HepG2 (cell line): ENCODE measurements around the gene AQP7. TPM values are rescaled to one million over a fixed set of nuclear protein-coding genes. Genes with fewer than 3 reads are reported as not detected.

Experiments
- ATAC-seq: fragments of 200-7000 bp; cut with Tn5 transposase; 3 replicates; pipeline ENCODE4 v1.9.1; 2020; ENCODE audit warnings: mild to moderate bottlenecking, moderate library complexity
- BruUV-seq: library from RNA; stranded (reverse); fragments of 400-500 nt; replicated peaks from 2 replicates; lab custom pipeline; 2021; lab: Mats Ljungman, UMichigan
- CTCF ChIA-PET: fragments of 300-600 bp; formaldehyde crosslinking; extraction: SDS; loops from one replicate; lab custom pipeline; 2021; ENCODE audit warnings: low total read pairs, inconsistent platforms, low intra/inter-chr PET ratio; lab: Yijun Ruan, JAX
- POLR2A ChIA-PET: fragments of 350-600 bp; sonication (Branson Sonifier 250); formaldehyde crosslinking; loops from one replicate; lab custom pipeline; 2020; ENCODE audit warnings: antibody characterized with exemption, inconsistent platforms; lab: Yijun Ruan, JAX
- DNase-seq: peaks from one replicate; pipeline ENCODE4 v3.0.0-alpha.2; 2015; ENCODE audit warnings: low spot score
- FAIRE-seq: peaks from 3 replicates; lab custom pipeline; 2011; peaks lifted over from hg19 to GRCh38; lab: Jason Lieb, UNC
- H2AFZ ChIP-seq: one replicate; pipeline ENCODE4 v1.6.1; 2011; ENCODE audit warnings: low read length, inconsistent platforms
- H3K27ac ChIP-seq: fragments of 300-600 bp; 3 replicates; pipeline ENCODE4 v1.8.0; 2011; ENCODE audit warnings: mixed run types, mild to moderate bottlenecking, mixed read lengths, low read length, inconsistent platforms; ENCODE audit not compliant: insufficient read depth; ENCODE audit errors: extremely low read length
- H3K27me3 ChIP-seq, 2 experiments: fragments of 200-600 bp in 1 of 2; 2 replicates in 1 of 2; 3 replicates in 1 of 2; pipeline versions ENCODE4 v1.6.0 to v1.8.0; 2011; ENCODE audit warnings: low read length in 2 of 2, mild to moderate bottlenecking in 2 of 2, moderate library complexity in 2 of 2, inconsistent platforms in 1 of 2; ENCODE audit not compliant: insufficient read depth in 2 of 2, control insufficient read depth in 1 of 2
- H3K36me3 ChIP-seq, 2 experiments: fragments of 200-600 bp in 1 of 2; replicated peaks in 1 of 2; 2 replicates in 1 of 2; 3 replicates in 1 of 2; pipeline versions ENCODE4 v1.5.1 to v1.8.0; 2011; ENCODE audit warnings: low read length in 2 of 2, inconsistent platforms in 1 of 2; ENCODE audit not compliant: insufficient read depth in 2 of 2, control insufficient read depth in 1 of 2
- H3K4me1 ChIP-seq: 2 replicates; pipeline ENCODE4 v1.5.1; 2012; ENCODE audit warnings: low read length, inconsistent platforms; ENCODE audit not compliant: insufficient read depth
- H3K4me2 ChIP-seq: 2 replicates; pipeline ENCODE4 v1.6.0; 2011; ENCODE audit warnings: low read depth, low read length, inconsistent platforms
- H3K4me3 ChIP-seq, 3 experiments: fragments of 200-600 bp in 1 of 3; sonication (generic), shearing (Covaris generic) in 1 of 3; replicated peaks in 1 of 3; 2 replicates each; pipeline ENCODE4 v1.5.1; 2011 to 2016; ENCODE audit warnings: low read length in 3 of 3, inconsistent platforms in 2 of 3, low read depth in 2 of 3, mild to moderate bottlenecking in 2 of 3, control low read depth in 1 of 3, mixed read lengths in 1 of 3; ENCODE audit not compliant: insufficient read depth in 1 of 3
- H3K79me2 ChIP-seq: one replicate; pipeline ENCODE4 v1.6.1; 2011; ENCODE audit warnings: low read length, inconsistent platforms; ENCODE audit not compliant: insufficient read depth
- H3K9ac ChIP-seq: 2 replicates; pipeline ENCODE4 v1.6.0; 2011; ENCODE audit warnings: mild to moderate bottlenecking, low read depth, low read length, inconsistent platforms; ENCODE audit not compliant: insufficient read depth
- H3K9me3 ChIP-seq: 2 replicates; pipeline ENCODE4 v1.5.1; 2012; ENCODE audit warnings: mild to moderate bottlenecking, low read length
- H4K20me1 ChIP-seq: 2 replicates; pipeline ENCODE4 v1.6.0; 2011; ENCODE audit warnings: inconsistent platforms, mild to moderate bottlenecking, low read length, moderate library complexity; ENCODE audit not compliant: insufficient read depth
- EED ChIP-seq: sonication (generic); formaldehyde crosslinking; IDR thresholded peaks from 2 replicates; pipeline ENCODE4 v1.5.0; 2020; ENCODE audit warnings: mild to moderate bottlenecking, missing genetic modification reagents
- ELF1 ChIP-seq: sonication (generic); formaldehyde crosslinking; IDR thresholded peaks from 2 replicates; pipeline ENCODE4 v1.4.0; 2020; ENCODE audit warnings: missing genetic modification reagents
- ERF ChIP-seq: IDR thresholded peaks from 2 replicates; pipeline ENCODE4 v1.6.1; 2018; ENCODE audit warnings: missing biosample characterization, missing genetic modification reagents
- FOXO1 ChIP-seq: sonication (generic); formaldehyde crosslinking; IDR thresholded peaks from 2 replicates; pipeline ENCODE4 v1.4.0; 2020; ENCODE audit warnings: missing genetic modification reagents
- HNRNPUL1 ChIP-seq: fragments of 200-400 bp; formaldehyde crosslinking; IDR thresholded peaks from 2 replicates; pipeline ENCODE4 v1.6.1; 2017; ENCODE audit warnings: low read depth, mild to moderate bottlenecking, low read length, moderate library complexity
- MEIS1 ChIP-seq: sonication (generic); formaldehyde crosslinking; IDR thresholded peaks from 2 replicates; pipeline ENCODE4 v1.9.0; 2021; ENCODE audit warnings: mild to moderate bottlenecking, missing genetic modification reagents, moderate library complexity, borderline replicate concordance
- PAF1 ChIP-seq: IDR thresholded peaks from 2 replicates; pipeline ENCODE4 v1.6.1; 2016; ENCODE audit warnings: missing genetic modification reagents, missing compliant biosample characterization
- RXRA ChIP-seq: sonication (generic); formaldehyde crosslinking; IDR thresholded peaks from 2 replicates; pipeline ENCODE4 v1.5.1; 2020; ENCODE audit warnings: missing genetic modification reagents
- ZNF549 ChIP-seq: sonication (generic); formaldehyde crosslinking; IDR thresholded peaks from 2 replicates; pipeline ENCODE4 v1.5.0; 2020; ENCODE audit warnings: missing genetic modification reagents
- ZNF607 ChIP-seq: sonication (generic); formaldehyde crosslinking; IDR thresholded peaks from 2 replicates; pipeline ENCODE4 v1.5.1; 2020; ENCODE audit warnings: missing genetic modification reagents, mild to moderate bottlenecking, borderline replicate concordance
- ZNF720 ChIP-seq: sonication (generic); formaldehyde crosslinking; IDR thresholded peaks from 2 replicates; pipeline ENCODE4 v1.4.0; 2020; ENCODE audit warnings: missing genetic modification reagents
- ZSCAN25 ChIP-seq: sonication (generic); formaldehyde crosslinking; IDR thresholded peaks from 2 replicates; pipeline ENCODE4 v1.8.0; 2022; ENCODE audit warnings: mild to moderate bottlenecking, missing genetic modification reagents
- ZSCAN31 ChIP-seq: sonication (generic); formaldehyde crosslinking; IDR thresholded peaks from 2 replicates; pipeline ENCODE4 v1.5.0; 2020; ENCODE audit warnings: low read depth, mild to moderate bottlenecking, missing genetic modification reagents
- WGBS: methylation state at CpG from one replicate; pipeline ENCODE4 v1.1.6; 2017; ENCODE audit warnings: low lambda C conversion rate; 5-methylcytosine and 5-hydroxymethylcytosine counted together
- in situ Hi-C: cut with HindIII; loops from 2 replicates; pipeline ENCODE4 v1.10.0; 2017; ENCODE audit warnings: low pct_unique_long_range_greater_than_20kb; ENCODE audit not compliant: extremely low pct_ligation_motif_present
- intact Hi-C: fragments of 100-400 bp; cut with micrococcal nuclease; formaldehyde crosslinking; loops from one replicate; pipeline ENCODE4 v1.10.0; 2022; ENCODE audit not compliant: unreplicated experiment
- polyA plus RNA-seq, 8 experiments: library from polyadenylated mRNA; depleted of rRNA in 3 of 8; stranded (reverse) in 7 of 8; unstranded in 1 of 8; fragments of >200 nt; fragmentation: Illumina TruSeq in 4 of 8; extraction: Trizol in 4 of 8; gene quantifications; 2 replicates each; pipeline versions ENCODE4 v1.2.1 to v1.2.3, GENCODE V29; 2011 to 2016; ENCODE audit warnings: low read depth in 4 of 8, missing spikeins in 1 of 8, mixed read lengths in 1 of 8; ENCODE audit not compliant: insufficient read depth in 1 of 8
- total RNA-seq, 5 experiments: library from RNA; depleted of rRNA; stranded (reverse); fragments of >200 nt; fragmentation: Illumina TruSeq; extraction: Trizol; gene quantifications; 2 replicates each; pipeline ENCODE4 v1.2.3, GENCODE V29; 2016; ENCODE audit warnings: low read depth in 1 of 5

The AQP7 gene
- total and polyA plus RNA-seq, 2 of the 13 experiments (the other 11 are each of a cell fraction or from before 2014, with no cell fraction given): 1.9 to 2.1 TPM

DNA sequence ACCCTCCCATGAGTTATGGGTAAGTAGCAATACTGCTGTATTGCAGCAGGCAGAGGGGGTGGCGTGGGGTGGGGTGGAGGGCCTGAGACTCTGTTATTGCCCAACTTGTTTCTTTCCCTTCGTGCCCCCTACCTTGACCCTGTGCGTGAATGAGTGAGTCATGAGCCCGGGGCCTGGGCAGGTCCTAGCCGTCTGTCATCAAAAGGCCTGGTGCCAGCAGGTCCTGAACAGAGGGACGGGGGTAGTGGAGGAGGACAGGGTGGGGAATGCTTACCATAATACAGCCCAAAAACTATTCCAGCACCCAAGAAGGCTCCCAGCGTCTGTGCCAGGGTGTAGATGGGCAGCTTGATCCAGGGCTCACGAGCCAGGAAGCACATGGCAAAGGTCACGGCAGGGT lies 40.7 kb upstream of the AQP7 start (continued):
- no peak for TF ChIP-seq ZSCAN25

DNA sequence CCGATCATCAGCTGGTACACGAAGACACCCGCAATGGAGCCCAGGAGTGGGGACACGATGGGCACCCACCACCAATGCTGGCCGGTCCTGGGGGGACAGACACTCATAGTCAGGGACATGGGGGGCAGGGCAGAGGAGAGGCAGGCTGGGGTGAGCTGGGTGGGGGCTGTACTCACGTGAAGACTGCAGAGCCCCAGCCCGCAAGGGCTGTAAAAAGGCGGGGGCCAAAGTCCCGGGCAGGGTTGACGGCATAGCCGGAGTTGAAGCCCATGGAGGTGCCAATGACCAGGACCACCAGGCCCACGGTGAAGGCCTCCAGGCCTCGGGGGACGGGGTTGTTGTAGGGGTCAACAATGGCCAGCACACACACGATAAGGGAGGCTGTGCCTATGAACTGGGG lies 39.8 kb upstream of the AQP7 start:
- CTCF ChIA-PET: no interaction called here
- in situ Hi-C loops (no loop called here), intact Hi-C loops (no loop called here)
- H3K9ac ChIP-seq: no peak overlapping the region
- TF ChIP-seq ZSCAN31 (CRISPR knock-in tag) (no peak), ELF1 (CRISPR knock-in tag) (no peak), MEIS1 (CRISPR knock-in tag) (no peak), ZNF607 (CRISPR knock-in tag) (no peak), ERF (no peak), ZNF549 (no peak), EED (no peak)
- no peaks in the 10 kb centered on the region for H3K9me3 ChIP-seq
- DNase-seq (no peak), FAIRE-seq (no peak), ATAC-seq (no peak)
- no peak overlapping the region for H3K27ac ChIP-seq
- peaks cover 48% of the 10 kb centered on the region for H3K4me1 ChIP-seq
- 95% methylated on average over 9 of the region's 15 CpGs for WGBS
- H2AFZ ChIP-seq: no peak overlapping the region
- H3K4me2 ChIP-seq: no peak overlapping the region
- H3K4me3 ChIP-seq: no peak overlapping the region
- POLR2A ChIA-PET: interaction anchor here (1.0 to 2.9 kb wide), 4 partner anchors 11 to 47 kb away, joined by 3 to 10 read pairs (median 6); no protein-coding TSS in a partner anchor
- H4K20me1 ChIP-seq: no peaks in the 10 kb centered on the region
- H3K27me3 ChIP-seq: peaks cover 7 to 27% of the 10 kb centered on the region in 2 experiments; a peak in 4 of 5 replicates
- BruUV-seq: no TSS peak
- H3K79me2 ChIP-seq: no peaks in the 10 kb centered on the region
- no peaks in the 10 kb centered on the region for H3K36me3 ChIP-seq

- peaks cover 42% of the 10 kb centered on the region for H3K4me1 ChIP-seq
- intact Hi-C loops: no loop called here
- no peak for DNase-seq
- ATAC-seq: no peak
- POLR2A ChIA-PET: interaction anchor here (1.0 kb wide), 1 partner anchor 33 kb away, joined by 3 read pairs; the partner anchor contains the start of gene NOL6
- WGBS: 100% methylated on average over 1 of the region's 1 CpG
- H3K9ac ChIP-seq: no peak overlapping the region
- CTCF ChIA-PET: no interaction called here
- no peaks in the 10 kb centered on the region for H3K36me3 ChIP-seq
- peaks cover 4 to 24% of the 10 kb centered on the region in 2 experiments; a peak in 3 of 5 replicates for H3K27me3 ChIP-seq
- no peak overlapping the region for H3K4me2 ChIP-seq
- no peaks in the 10 kb centered on the region for H3K9me3 ChIP-seq
- H2AFZ ChIP-seq: no peak overlapping the region
- no peaks in the 10 kb centered on the region for H3K79me2 ChIP-seq
- no peak overlapping the region for H3K4me3 ChIP-seq
- no peak overlapping the region for H3K27ac ChIP-seq
- no peaks in the 10 kb centered on the region for H4K20me1 ChIP-seq
- no TSS peak for BruUV-seq
- in situ Hi-C loops: no loop called here
- FAIRE-seq: no peak
- TF ChIP-seq PAF1 (no peak), HNRNPUL1 (no peak), ZNF720 (no peak), FOXO1 (CRISPR knock-in tag) (no peak), RXRA (CRISPR knock-in tag) (no peak)
Measured at GRCh38 chr9:33440609-33441008, 38.2 kb upstream of the AQP7 start.
